Suprapubic skin (tissue), 3 donors: ENCODE measurements around the gene SLC17A3.

Experiments
- POLR2A ChIP-seq, 2 donors: fragments of 450-650 bp; IDR thresholded peaks; one replicate each; pipeline ENCODE4 v1.6.1; 2017; ENCODE audit warnings: antibody characterized with exemption in 2 of 2, mild to moderate bottlenecking in 2 of 2, moderate library complexity in 2 of 2
- TF ChIP-seq, protein P1 (sequence below), 2 donors: fragments of 200-600 bp in 1 of 2; fragments of 450-650 bp in 1 of 2; sonication (generic) in 1 of 2; IDR thresholded peaks; one replicate each; pipeline ENCODE4 v1.5.1; 2016 to 2019; ENCODE audit warnings: antibody characterized with exemption in 2 of 2, mild to moderate bottlenecking in 1 of 2, moderate library complexity in 1 of 2

DNA sequence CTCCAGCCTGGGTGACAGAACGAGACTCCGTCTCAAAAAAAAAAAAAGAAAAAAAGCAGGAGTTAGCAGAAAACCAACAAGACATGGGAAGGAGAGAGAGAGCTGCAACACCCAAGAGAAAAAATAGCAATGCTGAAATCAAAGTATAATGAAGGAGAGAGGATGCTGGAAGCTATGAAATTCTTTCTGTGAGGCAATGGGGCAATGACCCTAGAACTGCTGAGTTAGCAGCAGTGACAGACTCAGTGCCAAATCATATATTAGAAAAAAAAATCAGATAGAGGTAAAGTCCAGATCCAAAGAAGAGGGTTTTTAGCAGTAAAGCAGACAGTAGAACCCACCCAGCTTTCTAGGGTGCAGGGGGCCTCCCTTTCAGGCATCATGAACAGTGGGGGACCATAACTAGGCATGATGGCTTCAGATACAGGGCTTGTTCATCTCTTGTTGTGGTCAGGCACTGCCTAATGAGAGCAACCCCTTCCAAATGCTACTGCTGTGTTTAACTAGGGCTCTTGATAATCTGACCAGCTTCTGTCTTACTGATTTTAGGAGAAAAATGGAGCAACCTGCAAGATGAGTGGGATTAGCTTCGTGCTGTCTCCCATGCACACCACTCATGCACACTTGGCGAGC is 29.5 kb upstream of the SLC17A3 start:
- no peak for TF ChIP-seq POLR2A (IDR thresholded peaks at IDR 0.05)
- TF ChIP-seq, protein P1, sequence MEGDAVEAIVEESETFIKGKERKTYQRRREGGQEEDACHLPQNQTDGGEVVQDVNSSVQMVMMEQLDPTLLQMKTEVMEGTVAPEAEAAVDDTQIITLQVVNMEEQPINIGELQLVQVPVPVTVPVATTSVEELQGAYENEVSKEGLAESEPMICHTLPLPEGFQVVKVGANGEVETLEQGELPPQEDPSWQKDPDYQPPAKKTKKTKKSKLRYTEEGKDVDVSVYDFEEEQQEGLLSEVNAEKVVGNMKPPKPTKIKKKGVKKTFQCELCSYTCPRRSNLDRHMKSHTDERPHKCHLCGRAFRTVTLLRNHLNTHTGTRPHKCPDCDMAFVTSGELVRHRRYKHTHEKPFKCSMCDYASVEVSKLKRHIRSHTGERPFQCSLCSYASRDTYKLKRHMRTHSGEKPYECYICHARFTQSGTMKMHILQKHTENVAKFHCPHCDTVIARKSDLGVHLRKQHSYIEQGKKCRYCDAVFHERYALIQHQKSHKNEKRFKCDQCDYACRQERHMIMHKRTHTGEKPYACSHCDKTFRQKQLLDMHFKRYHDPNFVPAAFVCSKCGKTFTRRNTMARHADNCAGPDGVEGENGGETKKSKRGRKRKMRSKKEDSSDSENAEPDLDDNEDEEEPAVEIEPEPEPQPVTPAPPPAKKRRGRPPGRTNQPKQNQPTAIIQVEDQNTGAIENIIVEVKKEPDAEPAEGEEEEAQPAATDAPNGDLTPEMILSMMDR (IDR thresholded peaks at IDR 0.05): no peak
